Erythroblast (primary cell): ENCODE results near the gene MUL1.

ENCODE experiments used
- GATA1 ChIP-seq: IDR thresholded peaks from 2 replicates; pipeline ENCODE4 v1.6.1; 2011; ENCODE audit warnings: low read depth, mild to moderate bottlenecking, control low read depth, low read length, moderate library complexity
- POLR2A ChIP-seq: IDR thresholded peaks from 2 replicates; pipeline ENCODE4 v1.6.1; 2011; ENCODE audit warnings: mild to moderate bottlenecking, low read length

GRCh38 chr1:20551945-20552727 lies 44.2 kb upstream of the MUL1 start, which contains the start of gene FAM43B:
- no peak for TF ChIP-seq POLR2A
- no peak for TF ChIP-seq GATA1
